Measurements from ENCODE around the gene TNFAIP2. TPM values are rescaled to one million over a fixed set of nuclear protein-coding genes. Genes with fewer than 3 reads are reported as not detected.

TNFAIP2 gene
- total and polyA plus RNA-seq, 4 donors, result 8.9 to 32.0 (median 22.4) TPM

DNA sequence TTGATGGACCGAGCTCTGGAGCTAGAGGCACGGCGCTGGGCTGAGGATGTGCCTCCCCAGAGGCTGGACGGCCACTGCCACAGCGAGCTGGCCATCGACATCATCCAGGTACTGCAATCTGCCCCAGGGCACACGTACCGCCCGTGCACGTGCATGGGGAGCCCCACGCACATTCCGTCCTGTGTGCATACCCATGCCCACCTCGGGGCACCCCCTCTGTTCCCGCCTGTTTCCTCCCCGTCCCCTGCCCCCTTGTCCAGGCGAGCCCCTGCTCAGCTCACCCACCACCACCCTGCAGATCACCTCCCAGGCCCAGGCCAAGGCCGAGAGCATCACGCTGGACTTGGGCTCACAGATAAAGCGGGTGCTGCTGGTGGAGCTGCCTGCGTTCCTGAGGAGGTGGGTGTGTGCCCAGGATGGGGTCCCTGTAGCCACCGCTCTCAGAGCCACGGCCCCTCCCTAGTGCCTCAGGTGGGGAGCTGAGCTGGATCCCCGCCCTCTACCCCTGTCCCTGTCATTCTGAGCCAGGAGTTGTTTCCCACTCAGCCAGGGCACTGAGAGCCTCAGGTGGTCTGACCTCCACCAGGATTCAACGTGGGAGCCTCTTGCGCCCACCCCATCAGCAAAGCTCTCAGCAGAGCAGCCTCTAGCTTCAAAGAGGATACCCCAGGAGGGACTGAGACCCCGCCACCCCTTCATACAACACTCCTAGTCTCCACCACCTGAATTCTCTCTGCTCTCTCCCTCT, 6.9 kb downstream of the TNFAIP2 start:
- no peak for DNase-seq (ENCODE audit: low spot score)
- H3K9me3 ChIP-seq (ENCODE audit: control insufficient read depth in 4 of 4, low read length in 3 of 4), result no peaks in the 10 kb centered on the region
- WGBS, result 93% methylated on average over 26 of the region's 26 CpGs
- H3K27ac ChIP-seq (ENCODE audit: low read depth in 1 of 2, low read length in 2 of 2), result no peak overlapping the region
- peaks cover 2 to 11% (median 6%) of the 10 kb centered on the region in 4 donors for H3K36me3 ChIP-seq (ENCODE audit: control insufficient read depth in 4 of 4, insufficient read depth in 3 of 4, low read depth in 1 of 4, low read length in 3 of 4)
- H3K4me1 ChIP-seq (ENCODE audit: control insufficient read depth in 4 of 4, insufficient read depth in 4 of 4, low read length in 3 of 4), result peaks cover 13 to 40% (median 25%) of the 10 kb centered on the region in 4 donors
- no peak overlapping the region for H3K9ac ChIP-seq (ENCODE audit: low read depth in 1 of 2, low read length in 2 of 2)
- H3K27me3 ChIP-seq (ENCODE audit: control insufficient read depth in 4 of 4, insufficient read depth in 4 of 4, low read length in 3 of 4), result no peaks in the 10 kb centered on the region
- no peak for TF ChIP-seq NR2F2 (IDR thresholded peaks at IDR 0.05)
- TF ChIP-seq GABPA (IDR thresholded peaks at IDR 0.05 in 1 of 2, conservative IDR thresholded peaks at IDR 0.05 in 1 of 2), result no peak
- no peak for TF ChIP-seq FOXA2 (IDR thresholded peaks at IDR 0.05)
- TF ChIP-seq YY1 (IDR thresholded peaks at IDR 0.05), result no peak
- TF ChIP-seq, protein P1, sequence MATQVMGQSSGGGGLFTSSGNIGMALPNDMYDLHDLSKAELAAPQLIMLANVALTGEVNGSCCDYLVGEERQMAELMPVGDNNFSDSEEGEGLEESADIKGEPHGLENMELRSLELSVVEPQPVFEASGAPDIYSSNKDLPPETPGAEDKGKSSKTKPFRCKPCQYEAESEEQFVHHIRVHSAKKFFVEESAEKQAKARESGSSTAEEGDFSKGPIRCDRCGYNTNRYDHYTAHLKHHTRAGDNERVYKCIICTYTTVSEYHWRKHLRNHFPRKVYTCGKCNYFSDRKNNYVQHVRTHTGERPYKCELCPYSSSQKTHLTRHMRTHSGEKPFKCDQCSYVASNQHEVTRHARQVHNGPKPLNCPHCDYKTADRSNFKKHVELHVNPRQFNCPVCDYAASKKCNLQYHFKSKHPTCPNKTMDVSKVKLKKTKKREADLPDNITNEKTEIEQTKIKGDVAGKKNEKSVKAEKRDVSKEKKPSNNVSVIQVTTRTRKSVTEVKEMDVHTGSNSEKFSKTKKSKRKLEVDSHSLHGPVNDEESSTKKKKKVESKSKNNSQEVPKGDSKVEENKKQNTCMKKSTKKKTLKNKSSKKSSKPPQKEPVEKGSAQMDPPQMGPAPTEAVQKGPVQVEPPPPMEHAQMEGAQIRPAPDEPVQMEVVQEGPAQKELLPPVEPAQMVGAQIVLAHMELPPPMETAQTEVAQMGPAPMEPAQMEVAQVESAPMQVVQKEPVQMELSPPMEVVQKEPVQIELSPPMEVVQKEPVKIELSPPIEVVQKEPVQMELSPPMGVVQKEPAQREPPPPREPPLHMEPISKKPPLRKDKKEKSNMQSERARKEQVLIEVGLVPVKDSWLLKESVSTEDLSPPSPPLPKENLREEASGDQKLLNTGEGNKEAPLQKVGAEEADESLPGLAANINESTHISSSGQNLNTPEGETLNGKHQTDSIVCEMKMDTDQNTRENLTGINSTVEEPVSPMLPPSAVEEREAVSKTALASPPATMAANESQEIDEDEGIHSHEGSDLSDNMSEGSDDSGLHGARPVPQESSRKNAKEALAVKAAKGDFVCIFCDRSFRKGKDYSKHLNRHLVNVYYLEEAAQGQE (IDR thresholded peaks at IDR 0.05), result no peak
- TF ChIP-seq, protein P2, sequence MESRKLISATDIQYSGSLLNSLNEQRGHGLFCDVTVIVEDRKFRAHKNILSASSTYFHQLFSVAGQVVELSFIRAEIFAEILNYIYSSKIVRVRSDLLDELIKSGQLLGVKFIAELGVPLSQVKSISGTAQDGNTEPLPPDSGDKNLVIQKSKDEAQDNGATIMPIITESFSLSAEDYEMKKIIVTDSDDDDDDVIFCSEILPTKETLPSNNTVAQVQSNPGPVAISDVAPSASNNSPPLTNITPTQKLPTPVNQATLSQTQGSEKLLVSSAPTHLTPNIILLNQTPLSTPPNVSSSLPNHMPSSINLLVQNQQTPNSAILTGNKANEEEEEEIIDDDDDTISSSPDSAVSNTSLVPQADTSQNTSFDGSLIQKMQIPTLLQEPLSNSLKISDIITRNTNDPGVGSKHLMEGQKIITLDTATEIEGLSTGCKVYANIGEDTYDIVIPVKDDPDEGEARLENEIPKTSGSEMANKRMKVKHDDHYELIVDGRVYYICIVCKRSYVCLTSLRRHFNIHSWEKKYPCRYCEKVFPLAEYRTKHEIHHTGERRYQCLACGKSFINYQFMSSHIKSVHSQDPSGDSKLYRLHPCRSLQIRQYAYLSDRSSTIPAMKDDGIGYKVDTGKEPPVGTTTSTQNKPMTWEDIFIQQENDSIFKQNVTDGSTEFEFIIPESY (IDR thresholded peaks at IDR 0.05), result no peak
- TF ChIP-seq HNF4G (IDR thresholded peaks at IDR 0.05), result no peak
- TF ChIP-seq CTCF (IDR thresholded peaks at IDR 0.05; ENCODE audit: low read depth, low read length, missing input control), result no peak
- no peak for TF ChIP-seq RAD21 (IDR thresholded peaks at IDR 0.05)
- no peak overlapping the region for H3K4me3 ChIP-seq (ENCODE audit: low read depth in 1 of 3, low read length in 3 of 3)

- H3K9ac ChIP-seq (ENCODE audit: low read depth in 1 of 2, low read length in 2 of 2), result no peak overlapping the region
- no peaks in the 10 kb centered on the region for H3K27me3 ChIP-seq (ENCODE audit: control insufficient read depth in 4 of 4, insufficient read depth in 4 of 4, low read length in 3 of 4)
- no peaks in the 10 kb centered on the region for H3K9me3 ChIP-seq (ENCODE audit: control insufficient read depth in 4 of 4, low read length in 3 of 4)
- TF ChIP-seq EGR1 (IDR thresholded peaks at IDR 0.05; ENCODE audit: low read depth in 2 of 2), result no peak
- TF ChIP-seq, protein P1 (IDR thresholded peaks at IDR 0.05), result no peak
- no peak for TF ChIP-seq RAD21 (IDR thresholded peaks at IDR 0.05)
- no peak for TF ChIP-seq TAF1 (conservative IDR thresholded peaks at IDR 0.05)
- no peak for TF ChIP-seq FOXA1 (IDR thresholded peaks at IDR 0.05)
- TF ChIP-seq HNF4A (conservative IDR thresholded peaks at IDR 0.05), result no peak
- TF ChIP-seq FOXA2 (IDR thresholded peaks at IDR 0.05), result no peak
- no peak for TF ChIP-seq JUND (IDR thresholded peaks at IDR 0.05)
- no peak for TF ChIP-seq ATF3 (IDR thresholded peaks at IDR 0.05)
- TF ChIP-seq RXRA (IDR thresholded peaks at IDR 0.05), result no peak
- DNase-seq (ENCODE audit: low spot score), result no peak
- H3K4me3 ChIP-seq (ENCODE audit: low read depth in 1 of 3, low read length in 3 of 3), result no peak overlapping the region
- H3K27ac ChIP-seq (ENCODE audit: low read depth in 1 of 2, low read length in 2 of 2), result no peak overlapping the region
- peaks cover 14 to 46% (median 29%) of the 10 kb centered on the region in 4 donors for H3K4me1 ChIP-seq (ENCODE audit: control insufficient read depth in 4 of 4, insufficient read depth in 4 of 4, low read length in 3 of 4)
- peaks cover 2 to 11% (median 6%) of the 10 kb centered on the region in 4 donors for H3K36me3 ChIP-seq (ENCODE audit: control insufficient read depth in 4 of 4, insufficient read depth in 3 of 4, low read depth in 1 of 4, low read length in 3 of 4)
- WGBS, result 69% methylated on average over 8 of the region's 8 CpGs
Measured at GRCh38 chr14:103130965-103131364, 7.7 kb downstream of the TNFAIP2 start.

Data from liver (tissue), 9 donors.